Retina (tissue), 1 donor: ENCODE results near the gene CROCC.
"Not testable (repeated sequence)": the region's sequence is repeated elsewhere in the genome, so short reads cannot be mapped to it uniquely, and the experiment has no call there.

Experiments used
- DNase-seq: peaks from one replicate; pipeline ENCODE4 v3.0.0-alpha.2; 2016

Gene CROCC

DNA sequence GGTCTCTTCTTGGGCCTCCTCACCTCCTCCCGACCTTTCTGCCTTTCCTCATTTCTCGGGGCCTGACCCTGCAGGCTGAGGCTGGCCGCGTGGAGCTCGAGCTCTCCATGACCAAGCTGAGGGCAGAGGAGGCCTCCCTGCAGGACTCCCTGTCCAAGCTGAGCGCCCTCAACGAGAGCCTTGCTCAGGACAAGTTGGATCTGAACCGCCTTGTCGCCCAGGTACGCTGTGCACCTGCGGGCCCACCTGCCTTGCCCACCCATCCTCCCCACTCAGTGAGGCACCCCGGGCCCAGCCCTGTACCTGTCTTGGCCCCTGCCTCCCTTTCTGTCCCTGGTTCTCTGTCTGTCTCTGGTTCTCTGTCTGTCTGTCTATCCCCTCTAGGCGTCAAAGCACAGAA lies 24.5 kb downstream of the CROCC start:
- not testable (repeated sequence) for DNase-seq

DNA sequence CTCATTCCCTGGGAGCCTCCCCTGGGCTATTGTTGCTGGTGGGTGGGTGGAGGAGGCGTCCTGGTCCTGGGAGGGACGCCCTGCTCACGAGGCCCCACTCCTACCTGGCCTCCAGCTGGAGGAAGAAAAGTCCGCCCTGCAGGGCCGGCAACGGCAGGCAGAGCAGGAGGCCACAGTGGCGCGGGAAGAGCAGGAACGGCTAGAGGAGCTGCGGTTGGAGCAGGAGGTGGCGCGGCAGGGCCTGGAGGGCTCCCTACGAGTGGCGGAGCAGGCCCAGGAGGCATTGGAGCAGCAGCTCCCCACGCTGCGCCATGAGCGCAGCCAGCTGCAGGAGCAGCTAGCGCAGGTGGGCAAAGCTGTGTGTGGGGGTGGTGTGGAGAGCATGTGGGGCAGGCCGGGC lies 24.9 kb downstream of the CROCC start:
- DNase-seq: no peak

DNA sequence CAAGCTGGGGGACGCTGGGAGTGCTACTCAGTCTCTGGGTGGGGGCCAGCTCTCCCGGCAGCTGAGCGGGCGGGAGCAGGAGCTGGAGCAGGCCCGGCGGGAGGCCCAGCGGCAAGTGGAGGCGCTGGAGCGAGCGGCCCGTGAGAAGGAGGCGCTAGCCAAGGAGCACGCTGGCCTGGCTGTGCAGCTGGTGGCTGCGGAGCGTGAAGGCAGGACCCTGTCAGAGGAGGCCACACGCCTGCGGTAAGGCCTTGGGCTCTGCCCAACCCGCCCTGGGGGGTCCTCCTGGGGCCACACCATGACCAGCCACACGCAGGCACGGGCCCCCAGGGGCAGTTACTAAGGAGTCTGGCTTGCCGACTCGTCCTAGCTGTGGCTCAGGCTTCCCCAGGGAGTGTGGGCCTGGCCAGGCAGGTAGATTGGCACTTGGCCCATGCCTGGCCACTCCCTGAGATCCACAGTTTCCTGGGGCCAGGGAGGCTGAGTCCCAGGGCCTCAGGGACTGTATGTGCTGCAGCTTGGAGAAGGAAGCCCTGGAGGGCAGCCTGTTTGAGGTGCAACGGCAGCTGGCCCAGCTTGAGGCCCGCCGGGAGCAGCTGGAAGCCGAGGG lies 26.7 kb downstream of the CROCC start:
- not testable (repeated sequence) for DNase-seq

DNA sequence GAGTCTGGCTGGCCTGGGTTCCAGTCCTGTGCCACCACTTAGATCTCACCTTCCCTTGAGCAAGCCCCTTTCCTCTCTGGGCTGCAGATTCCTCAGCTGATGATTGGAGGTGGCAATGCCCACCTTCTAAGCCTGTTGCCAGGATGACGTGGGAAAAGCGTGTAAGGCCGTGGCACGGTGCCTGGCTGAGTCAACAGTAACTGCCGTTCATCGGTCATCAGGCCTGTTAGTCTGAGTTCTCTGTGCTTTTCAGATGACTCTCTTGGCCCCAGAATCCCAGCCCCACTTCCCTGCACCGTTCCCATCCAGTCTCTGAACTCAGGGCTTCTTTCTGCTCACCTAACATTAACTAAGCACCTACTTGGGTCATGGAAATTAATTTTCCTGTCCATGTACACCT lies 27.3 kb downstream of the CROCC start:
- not testable (repeated sequence) for DNase-seq

DNA sequence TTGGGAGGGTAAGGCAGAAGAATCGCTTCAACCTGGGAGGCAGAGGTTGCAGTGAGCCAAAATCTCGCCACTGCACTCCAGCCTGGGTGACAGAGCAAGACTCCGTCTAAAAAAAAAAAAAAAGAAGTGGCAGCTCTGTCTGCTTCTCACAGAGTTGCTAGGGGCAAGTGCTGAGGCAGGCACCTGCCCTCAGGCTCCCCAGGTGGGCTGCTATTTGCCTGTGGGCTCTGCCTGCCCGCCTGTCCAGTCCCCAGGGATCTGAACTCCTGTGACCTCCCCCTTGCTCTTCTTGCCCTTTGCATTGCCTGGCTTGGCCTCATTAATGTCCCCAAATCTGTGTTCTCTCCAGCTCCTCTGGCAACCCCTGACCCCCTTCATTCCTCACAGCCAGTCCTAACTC lies 30.6 kb downstream of the CROCC start:
- not testable (repeated sequence) for DNase-seq

DNA sequence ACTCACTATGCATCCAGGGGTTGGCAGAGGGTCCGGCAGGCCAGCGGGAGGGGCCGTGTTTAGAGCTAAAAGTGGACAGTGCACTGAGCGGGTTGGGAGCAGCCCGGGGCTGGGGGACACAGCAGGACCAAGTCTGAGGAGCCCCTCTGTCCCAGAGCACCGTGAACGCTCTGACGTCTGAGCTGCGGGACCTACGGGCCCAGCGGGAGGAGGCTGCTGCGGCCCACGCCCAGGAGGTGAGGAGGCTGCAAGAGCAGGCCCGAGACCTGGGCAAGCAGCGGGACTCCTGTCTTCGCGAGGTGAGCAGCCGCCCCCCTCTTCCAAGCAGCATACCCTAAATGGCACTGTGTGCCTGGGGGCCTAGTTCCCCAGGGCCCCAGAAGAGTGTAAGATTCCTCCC lies 32.8 kb downstream of the CROCC start:
- no peak for DNase-seq

DNA sequence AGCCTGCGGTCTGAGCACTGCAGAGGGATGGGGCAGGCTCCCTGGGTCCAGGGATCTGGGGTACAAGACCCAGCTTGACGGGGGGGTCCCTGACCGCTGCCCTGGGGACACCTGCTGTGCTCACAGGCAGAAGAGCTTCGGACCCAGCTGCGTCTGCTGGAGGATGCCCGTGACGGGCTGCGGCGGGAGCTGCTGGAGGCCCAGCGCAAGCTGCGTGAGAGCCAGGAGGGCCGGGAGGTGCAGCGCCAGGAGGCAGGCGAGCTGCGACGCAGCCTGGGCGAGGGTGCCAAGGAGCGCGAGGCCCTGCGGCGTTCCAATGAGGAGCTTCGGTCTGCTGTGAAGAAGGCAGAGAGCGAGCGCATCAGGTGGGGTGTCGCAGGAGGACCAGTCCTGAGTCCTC lies 33.5 kb downstream of the CROCC start:
- DNase-seq: no peak

DNA sequence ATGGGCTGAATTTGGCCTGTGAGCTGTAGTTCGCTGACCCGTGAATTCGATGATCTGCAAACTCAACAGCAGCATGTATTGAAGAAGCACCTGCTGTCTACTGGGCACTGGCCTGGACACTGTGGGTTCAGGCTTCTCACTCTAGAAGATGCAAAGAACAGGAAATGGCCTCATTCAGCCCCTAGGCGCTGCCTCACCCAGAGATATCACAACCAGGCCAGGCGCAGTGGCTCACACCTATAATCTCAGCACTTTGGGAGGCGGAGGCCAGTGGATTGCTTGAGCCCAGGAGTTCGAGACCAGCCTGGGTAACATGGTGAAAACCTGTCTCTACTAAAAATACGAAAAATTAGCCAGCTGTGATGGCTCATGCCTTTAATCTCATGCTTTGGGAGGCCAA lies 35.0 kb downstream of the CROCC start:
- DNase-seq: no peak

DNA sequence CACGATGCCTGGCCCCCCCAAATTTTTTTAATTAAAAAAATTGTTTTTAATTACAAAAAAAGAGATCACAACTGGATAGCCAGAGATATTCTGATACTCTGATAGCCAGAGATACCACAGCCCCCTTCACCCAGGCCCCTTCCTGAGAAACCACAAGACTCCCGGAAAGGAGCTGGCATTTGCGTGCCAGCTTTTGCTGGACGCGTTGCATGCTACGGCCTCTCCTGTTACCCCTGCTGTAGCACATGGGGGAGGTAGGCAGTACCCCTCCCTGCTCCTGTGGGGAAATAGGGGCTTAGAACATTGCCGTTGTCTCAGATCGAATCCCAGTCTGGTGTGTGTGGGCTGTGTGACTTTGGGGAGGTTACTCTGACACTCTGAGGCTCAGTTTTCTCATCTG lies 36.0 kb downstream of the CROCC start:
- DNase-seq: no peak

DNA sequence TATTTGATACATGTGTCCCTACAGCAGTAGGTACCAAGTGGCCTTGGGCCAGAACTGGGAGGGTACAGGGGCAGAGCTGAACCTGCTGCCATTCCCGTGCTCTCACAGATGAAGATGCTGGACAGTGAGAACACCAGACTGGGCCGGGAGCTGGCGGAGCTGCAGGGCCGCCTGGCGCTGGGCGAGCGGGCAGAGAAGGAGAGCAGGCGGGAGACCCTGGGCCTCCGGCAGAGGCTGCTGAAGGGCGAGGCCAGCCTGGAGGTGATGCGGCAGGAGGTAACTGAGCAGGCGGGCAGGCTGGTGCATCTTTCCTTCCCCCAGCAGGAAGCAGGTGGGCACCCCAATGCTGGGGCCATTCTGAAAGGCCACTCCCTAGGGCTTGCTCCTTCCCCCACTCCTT lies 36.7 kb downstream of the CROCC start:
- no peak for DNase-seq

DNA sequence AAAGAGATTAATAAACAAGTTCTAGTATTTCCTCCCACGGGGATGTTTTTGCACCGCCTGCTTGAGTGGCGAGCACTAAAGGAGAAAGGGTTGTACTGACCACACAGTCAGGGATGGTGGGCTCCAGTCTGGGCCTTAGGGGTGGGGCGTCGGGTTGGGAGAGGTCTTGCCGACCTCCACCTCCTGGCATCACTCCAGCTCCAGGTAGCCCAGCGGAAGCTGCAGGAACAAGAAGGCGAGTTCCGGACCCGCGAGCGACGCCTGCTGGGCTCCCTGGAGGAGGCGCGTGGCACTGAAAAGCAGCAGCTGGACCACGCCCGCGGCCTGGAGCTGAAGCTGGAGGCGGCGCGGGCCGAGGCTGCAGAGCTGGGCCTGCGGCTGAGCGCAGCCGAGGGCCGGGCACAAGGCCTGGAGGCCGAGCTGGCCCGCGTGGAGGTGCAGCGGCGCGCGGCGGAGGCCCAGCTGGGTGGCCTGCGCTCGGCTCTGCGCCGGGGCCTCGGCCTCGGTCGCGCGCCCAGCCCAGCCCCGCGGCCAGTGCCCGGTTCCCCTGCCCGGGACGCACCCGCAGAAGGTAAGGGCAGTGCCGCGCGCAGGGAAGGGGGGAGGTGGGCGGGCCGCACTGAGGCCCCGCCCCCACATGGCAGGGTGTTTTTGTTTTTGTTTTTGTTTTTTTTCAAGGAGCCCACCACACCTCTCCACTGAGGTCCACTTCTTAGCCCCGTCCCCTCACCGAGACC lies 39.0 kb downstream of the CROCC start:
- DNase-seq: peak; percentile 83

DNA sequence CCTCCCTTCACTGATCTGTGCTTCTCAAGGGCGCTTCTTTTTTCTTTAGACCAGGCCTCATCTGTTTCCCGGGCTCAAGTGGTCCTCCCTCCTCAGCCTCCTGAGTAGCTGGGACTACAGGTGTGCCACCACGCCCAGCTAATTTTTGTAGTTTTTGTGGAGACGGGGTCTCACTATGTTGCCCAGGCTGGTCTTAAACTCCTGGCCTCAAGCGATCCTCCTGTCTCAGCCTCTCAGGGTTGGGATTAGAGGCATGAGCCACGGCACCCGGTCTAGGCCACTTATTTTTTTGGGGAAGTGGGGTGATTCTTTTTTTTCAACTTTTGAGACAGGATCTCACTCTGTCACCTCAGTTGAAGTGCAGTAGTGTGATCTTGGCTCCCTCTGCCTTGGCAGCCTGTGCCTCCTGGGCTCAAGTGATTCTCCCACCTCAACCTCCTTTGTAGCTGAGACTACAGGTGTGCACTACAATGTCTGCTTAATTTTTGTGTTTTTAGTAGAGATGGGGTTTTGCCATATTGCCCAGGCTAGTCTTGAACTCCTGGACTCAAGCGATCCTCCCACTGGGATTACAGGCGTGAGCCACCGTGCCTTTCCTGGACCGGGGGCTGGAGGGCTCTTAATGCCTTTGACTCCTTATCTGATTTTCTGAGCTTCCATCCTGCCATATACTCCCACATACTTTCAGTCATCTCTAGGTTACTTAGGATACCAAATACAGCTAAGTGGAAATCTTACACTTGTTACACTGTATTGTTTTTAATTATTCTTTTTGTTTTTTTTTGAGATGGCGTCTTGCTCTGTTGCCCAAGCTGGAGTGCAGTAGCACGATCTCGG lies 39.8 kb downstream of the CROCC start:
- no peak for DNase-seq

DNA sequence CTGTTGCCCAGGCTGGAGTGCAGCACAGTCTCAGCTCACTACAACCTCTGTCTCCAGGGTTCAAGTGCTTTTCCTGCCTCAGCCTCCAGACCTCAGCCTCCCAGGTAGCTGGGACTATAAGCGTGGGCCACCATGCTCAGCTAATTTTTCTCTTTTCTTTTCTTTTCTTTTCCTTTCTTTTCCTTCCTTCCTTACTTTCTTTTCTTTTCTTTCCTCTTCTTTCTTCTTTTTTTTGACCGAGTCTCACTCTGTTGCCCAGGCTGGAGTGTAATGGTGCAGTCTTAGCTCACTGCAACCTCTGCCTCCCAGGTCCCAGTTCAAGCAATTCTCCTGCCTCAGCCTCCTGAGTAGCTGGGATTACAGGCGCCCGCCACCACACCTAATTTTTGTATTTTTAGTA lies 42.4 kb downstream of the CROCC start:
- not testable (repeated sequence) for DNase-seq

DNA sequence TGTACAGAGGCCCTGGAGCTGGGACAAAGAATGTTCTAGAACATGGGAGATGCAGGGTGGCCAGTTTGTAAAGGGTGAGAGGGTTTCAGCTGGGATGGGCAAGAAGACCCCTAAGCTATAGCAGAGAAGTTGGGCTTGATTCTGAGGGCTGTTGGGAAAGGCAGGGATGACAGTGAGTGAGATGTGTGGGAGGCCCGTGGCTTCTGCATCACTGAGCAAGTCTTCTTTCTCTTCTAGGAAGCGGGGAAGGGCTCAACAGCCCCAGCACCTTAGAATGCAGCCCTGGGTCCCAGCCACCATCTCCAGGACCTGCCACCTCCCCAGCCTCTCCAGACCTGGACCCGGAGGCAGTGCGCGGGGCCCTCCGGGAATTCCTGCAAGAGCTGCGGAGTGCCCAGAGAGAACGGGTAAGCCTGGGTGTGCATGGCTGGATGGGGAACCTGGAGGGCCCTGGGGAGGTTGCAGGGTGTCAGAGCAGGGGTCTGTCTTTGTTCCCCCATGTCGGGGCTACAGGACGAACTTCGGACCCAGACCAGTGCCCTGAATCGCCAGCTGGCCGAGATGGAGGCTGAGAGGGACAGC lies 43.8 kb downstream of the CROCC start:
- DNase-seq: no peak

DNA sequence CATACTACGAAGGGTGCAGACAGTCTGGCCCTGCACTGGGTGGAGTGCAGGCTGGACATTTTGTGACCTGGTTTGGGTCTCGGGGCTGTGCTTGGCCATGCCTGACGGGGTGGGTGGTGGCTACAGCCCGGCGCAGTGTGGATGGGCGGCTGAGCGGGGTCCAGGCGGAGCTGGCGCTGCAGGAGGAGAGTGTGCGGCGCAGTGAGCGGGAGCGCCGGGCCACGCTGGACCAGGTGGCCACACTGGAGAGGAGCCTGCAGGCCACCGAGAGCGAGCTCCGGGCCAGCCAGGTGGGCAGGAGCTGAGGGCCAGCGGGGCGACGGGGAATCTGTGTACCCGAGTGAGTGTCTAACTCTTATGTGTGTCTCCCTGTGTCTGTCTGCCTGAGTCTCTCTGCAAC lies 44.6 kb downstream of the CROCC start:
- no peak for DNase-seq

DNA sequence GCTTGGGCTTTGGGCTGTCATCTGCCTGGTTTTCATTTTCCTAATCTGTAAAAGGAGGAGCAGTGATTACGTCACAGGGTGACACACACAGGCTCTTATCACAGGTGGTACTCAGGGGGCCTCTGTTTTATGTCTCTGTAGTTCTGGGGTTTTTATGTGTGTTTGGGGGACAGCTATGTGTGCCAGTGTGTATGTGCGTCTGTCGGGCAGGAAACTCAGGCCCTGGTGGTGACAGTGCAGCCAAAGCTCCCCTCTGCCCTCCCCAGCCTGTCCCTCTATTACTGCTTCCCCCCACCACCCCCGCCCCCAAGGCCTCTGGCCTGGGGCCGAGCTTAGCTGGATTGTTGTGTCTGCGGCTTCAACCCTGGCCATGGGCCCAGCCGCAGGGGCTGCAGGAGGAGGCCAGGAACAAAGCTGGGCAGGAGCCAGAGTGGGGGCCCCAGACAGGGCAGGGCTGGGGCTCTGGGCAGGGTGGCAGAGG lies 45.4 kb downstream of the CROCC start:
- DNase-seq: no peak

DNA sequence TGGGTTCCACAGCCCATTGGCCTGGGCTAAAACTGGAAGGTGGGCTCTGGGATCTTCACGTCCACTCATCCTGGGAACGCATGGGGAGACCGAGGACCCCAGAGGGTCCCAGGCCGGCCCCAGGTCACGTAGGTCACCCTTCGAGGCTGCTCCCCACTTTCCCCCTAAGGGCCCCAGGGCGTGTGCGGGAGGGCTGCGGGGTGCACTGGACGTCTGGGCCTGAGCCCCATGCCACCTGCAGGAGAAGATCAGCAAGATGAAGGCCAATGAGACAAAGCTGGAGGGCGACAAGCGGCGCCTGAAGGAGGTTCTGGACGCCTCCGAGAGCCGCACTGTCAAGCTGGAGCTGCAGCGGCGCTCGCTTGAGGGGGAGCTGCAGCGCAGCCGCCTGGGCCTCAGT lies 46.2 kb downstream of the CROCC start:
- DNase-seq: no peak

DNA sequence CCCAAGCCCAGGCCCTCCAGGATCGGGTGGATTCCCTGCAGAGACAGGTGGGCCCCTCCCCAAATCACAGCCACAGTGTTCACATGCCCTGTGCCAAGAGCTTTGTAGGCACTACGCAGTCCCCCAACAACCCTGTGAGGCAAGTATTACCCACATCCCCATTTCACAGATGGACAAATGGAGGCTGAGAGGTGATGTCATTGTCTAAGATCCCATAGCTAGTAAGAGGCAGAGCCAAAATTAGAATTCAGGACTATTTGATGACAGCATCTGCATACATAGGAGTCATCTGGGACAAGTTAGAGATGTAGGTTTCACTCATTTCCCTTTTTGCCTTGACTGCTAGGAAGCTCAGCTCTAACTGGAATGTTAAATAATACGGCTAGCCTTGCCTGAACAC lies 46.6 kb downstream of the CROCC start:
- no peak for DNase-seq

DNA sequence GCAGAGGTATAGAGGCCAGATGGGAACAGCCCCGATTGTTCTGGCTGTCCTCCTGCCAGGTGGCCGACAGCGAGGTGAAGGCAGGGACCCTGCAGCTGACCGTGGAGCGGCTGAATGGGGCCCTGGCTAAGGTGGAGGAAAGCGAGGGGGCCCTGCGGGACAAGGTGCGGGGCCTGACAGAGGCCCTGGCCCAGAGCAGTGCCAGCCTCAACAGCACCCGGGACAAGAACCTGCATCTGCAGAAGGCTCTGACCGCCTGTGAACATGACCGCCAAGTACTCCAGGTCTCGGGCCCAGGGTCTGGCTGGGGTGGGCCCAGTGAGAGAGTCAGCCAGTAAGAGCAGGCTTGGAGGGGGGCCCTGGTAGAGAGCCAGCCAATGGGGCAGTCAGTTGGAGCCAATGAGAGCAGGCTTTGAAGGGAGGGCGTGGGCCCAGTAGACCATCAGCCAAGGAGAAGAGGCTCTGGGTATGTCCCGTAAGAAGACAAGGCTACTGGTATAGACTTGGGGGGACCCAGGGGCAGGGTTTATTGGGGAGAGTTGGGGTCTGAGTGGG lies 47.4 kb downstream of the CROCC start:
- DNase-seq: no peak

DNA sequence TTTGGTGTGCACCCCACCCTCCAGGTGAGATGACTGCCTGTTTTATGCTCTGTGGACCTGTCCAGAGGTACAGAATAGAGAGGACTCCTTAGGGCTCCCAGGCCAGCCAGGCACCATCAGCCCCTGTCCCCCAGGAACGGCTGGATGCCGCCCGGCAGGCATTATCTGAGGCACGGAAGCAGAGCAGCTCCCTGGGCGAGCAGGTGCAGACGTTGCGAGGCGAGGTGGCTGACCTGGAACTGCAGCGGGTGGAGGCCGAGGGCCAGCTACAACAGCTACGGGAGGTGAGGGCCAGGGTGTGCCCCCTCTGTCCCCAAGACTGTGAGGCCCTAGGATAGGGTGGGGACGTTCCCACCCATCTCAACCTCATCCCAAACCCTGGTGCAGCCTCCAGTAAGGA lies 47.9 kb downstream of the CROCC start:
- DNase-seq: no peak

DNA sequence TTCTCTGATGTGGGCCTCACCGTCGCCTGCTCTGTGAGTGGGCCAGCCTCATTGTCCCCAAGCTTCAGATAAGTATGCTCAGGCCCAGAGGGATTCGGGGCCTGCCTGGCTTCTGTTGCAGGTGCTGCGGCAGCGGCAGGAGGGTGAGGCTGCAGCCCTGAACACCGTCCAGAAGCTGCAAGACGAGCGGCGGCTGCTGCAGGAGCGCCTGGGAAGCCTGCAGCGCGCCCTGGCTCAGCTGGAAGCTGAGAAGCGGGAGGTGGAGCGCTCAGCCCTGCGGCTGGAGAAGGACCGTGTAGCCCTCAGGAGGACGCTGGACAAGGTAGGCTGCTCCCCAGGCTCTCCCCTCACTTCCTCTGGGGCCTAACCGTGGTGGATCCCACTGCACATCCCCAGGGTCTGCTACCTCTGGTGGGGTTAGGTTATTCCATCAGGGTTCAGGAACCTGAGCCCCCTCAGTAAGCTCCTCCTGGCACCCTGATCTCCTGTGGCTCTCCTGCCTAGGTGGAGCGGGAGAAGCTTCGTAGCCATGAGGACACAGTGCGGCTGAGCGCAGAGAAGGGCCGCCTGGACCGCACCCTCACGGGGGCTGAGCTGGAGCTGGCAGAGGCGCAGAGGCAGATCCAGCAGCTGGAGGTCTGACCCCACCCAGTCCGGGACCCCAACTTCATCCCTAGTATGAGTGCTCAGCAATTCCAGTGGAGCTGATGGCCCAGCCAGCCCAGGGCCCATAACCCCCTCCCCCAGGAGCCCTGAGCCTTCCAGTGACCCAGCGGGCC lies 48.6 kb downstream of the CROCC start:
- no peak for DNase-seq
